ENCODE results near the gene CFAP45.

Gene CFAP45

GRCh38 chr1:159900086-159900680 lies at the start of gene CFAP45:
TSS of gene CFAP45 (minus strand) at chr1:159900165. CDS start at chr1:159900098, 67 bp downstream.
- no peak for TF ChIP-seq CTCF (IDR thresholded peaks at IDR 0.05; ENCODE audit: low read depth, low read length, missing control alignments)
- H3K4me3 ChIP-seq (ENCODE audit: low read depth, low read length), result no peak within 1 kb of the TSS
- no peak for DNase-seq (ENCODE audit: low read depth)

- no peak overlapping the region for H3K4me3 ChIP-seq (ENCODE audit: low read depth, low read length)
- no peak for DNase-seq (ENCODE audit: low read depth)
- TF ChIP-seq CTCF (IDR thresholded peaks at IDR 0.05; ENCODE audit: low read depth, low read length, missing control alignments), result no peak
These were observed 49.2 kb upstream of the CFAP45 start for GRCh38 chr1:159949123-159949522.

GRCh38 chr1:159947942-159948341 lies 48.0 kb upstream of the CFAP45 start:
- H3K4me3 ChIP-seq (ENCODE audit: low read depth, low read length), result no peak overlapping the region
- no peak for TF ChIP-seq CTCF (IDR thresholded peaks at IDR 0.05; ENCODE audit: low read depth, low read length, missing control alignments)
- no peak for DNase-seq (ENCODE audit: low read depth)

GRCh38 chr1:159946242-159947187 lies 46.5 kb upstream of the CFAP45 start:
- no peak for DNase-seq (ENCODE audit: low read depth)
- no peak for TF ChIP-seq CTCF (IDR thresholded peaks at IDR 0.05; ENCODE audit: low read depth, low read length, missing control alignments)
- H3K4me3 ChIP-seq (ENCODE audit: low read depth, low read length), result no peak overlapping the region

- H3K4me3 ChIP-seq (ENCODE audit: low read depth, low read length), result no peak within 1 kb of the TSS
These were observed 45.7 kb upstream of the CFAP45 start, which contains the start of gene IGSF9 for GRCh38 chr1:159945483-159946241. TSS of gene IGSF9 (minus strand) at chr1:159945613. CDS start at chr1:159943454, 2,159 bp downstream.

More at GRCh38 chr1:159945483-159946241, 45.7 kb upstream of the CFAP45 start, which contains the start of gene IGSF9:
- DNase-seq (ENCODE audit: low read depth), result no peak
- peak; percentile 23 for TF ChIP-seq CTCF (IDR thresholded peaks at IDR 0.05; ENCODE audit: low read depth, low read length, missing control alignments)

Data from GM12864 (cell line).